Choroid plexus epithelial cell (primary cell): ENCODE results near the gene PDYN.
A peak's percentile ranks its signal among the peaks of the same experiment; 100 is the strongest.
"Not testable (repeated sequence)": the region's sequence is repeated elsewhere in the genome, so short reads cannot be mapped to it uniquely, and the experiment has no call there.

Experiments
- DNase-seq: peaks from one replicate; pipeline ENCODE4 v3.0.0-alpha.2; 2010; ENCODE audit warnings: low read depth
- H3K4me3 ChIP-seq: 2 replicates; pipeline ENCODE4 v1.5.1; 2011; ENCODE audit warnings: low read depth, mild to moderate bottlenecking, control low read depth, low read length, moderate library complexity
- TF ChIP-seq, protein P1 (sequence below): conservative IDR thresholded peaks from 2 replicates; pipeline ENCODE4 v1.5.1; 2011; ENCODE audit warnings: low read depth, mild to moderate bottlenecking, control low read depth, inconsistent platforms, low read length, moderate library complexity

Gene PDYN

DNA sequence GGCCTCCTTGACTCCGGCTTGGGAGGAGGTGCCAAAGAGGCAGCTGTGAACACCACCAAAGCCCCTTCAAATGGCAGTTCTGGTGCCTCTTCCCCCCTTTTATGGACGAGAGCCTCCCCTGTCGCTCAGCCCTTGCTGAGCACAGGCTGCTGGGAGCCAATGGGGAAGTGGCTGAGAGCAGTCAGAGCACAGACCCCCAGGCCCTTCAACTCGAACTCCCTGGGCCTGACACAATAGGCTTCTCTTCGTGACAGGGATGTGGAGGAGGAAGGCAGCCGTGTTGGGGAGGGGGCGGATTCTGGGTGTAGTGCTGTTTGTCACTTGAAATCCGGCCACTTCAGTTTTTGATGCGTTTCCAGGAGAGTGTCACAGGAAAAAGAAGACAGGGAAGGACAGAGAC lies at the start of gene PDYN:
Gene PDYN, minus strand, starts transcription at position 73 of the 400 bp plus-strand sequence. CDS start 10,974 bp downstream, outside the sequence.
- no peak within 1 kb of the TSS for H3K4me3 ChIP-seq
- TF ChIP-seq, protein P1, sequence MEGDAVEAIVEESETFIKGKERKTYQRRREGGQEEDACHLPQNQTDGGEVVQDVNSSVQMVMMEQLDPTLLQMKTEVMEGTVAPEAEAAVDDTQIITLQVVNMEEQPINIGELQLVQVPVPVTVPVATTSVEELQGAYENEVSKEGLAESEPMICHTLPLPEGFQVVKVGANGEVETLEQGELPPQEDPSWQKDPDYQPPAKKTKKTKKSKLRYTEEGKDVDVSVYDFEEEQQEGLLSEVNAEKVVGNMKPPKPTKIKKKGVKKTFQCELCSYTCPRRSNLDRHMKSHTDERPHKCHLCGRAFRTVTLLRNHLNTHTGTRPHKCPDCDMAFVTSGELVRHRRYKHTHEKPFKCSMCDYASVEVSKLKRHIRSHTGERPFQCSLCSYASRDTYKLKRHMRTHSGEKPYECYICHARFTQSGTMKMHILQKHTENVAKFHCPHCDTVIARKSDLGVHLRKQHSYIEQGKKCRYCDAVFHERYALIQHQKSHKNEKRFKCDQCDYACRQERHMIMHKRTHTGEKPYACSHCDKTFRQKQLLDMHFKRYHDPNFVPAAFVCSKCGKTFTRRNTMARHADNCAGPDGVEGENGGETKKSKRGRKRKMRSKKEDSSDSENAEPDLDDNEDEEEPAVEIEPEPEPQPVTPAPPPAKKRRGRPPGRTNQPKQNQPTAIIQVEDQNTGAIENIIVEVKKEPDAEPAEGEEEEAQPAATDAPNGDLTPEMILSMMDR, result no peak
- no peak for DNase-seq

GRCh38 chr20:2042400-2042799 lies 48.5 kb upstream of the PDYN start:
- TF ChIP-seq, protein P1, result no peak
- no peak overlapping the region for H3K4me3 ChIP-seq
- peak; percentile 13 for DNase-seq

DNA sequence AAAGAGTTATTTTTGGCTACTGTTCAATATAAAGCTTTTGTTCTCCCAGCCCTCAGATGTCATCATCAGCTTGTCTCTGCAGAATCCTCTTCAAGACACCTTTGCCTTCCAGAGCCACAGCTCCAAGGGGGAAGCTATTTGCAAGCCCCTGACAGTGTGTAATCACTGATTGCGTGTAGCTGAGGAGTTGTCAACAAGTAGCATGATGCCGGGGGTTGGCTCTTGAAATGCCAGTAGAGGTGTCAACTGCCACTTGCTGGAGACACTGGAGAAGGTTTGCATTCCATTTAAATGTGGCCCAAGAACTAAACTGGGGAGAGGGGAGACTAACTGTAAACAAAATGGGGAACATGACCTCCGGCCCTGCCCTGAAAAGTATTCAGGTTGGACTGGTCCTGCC lies 44.3 kb upstream of the PDYN start:
- H3K4me3 ChIP-seq, result no peak overlapping the region
- no peak for DNase-seq
- TF ChIP-seq, protein P1, result no peak

- DNase-seq, result no peak
- no peak overlapping the region for H3K4me3 ChIP-seq
- TF ChIP-seq, protein P1, result no peak
Measured at GRCh38 chr20:2037296-2037914, 43.5 kb upstream of the PDYN start.

GRCh38 chr20:2036357-2036756 lies 42.5 kb upstream of the PDYN start:
- not testable (repeated sequence) for DNase-seq, H3K4me3 ChIP-seq

- peak; percentile 3 for DNase-seq
- H3K4me3 ChIP-seq, result no peak overlapping the region
- TF ChIP-seq, protein P1, result no peak
Measured at GRCh38 chr20:2032168-2032567, 38.3 kb upstream of the PDYN start.

DNA sequence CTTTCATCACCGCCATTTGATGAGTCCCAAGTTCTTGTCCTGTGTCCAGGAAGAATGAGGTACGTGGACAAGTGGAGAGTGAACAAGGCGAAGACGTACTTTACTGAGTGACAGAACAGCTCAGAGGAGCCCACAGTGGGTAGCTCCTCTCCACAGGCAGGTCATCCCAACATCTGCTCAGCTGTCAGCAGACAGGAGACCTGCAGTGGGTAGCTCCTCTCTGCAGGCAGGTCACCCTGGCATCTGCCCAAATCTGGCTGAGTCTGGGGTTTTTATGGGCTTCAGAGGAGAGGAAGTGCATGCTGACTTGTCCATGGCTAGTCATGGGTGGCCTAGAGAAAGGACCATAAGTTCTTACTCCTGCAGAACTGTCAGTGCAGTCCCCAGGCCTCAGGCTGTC lies 32.7 kb upstream of the PDYN start:
- TF ChIP-seq, protein P1, result no peak
- DNase-seq, result no peak
- no peak overlapping the region for H3K4me3 ChIP-seq
